Gastroesophageal sphincter (tissue), 4 donors: ENCODE results near the gene VPS33B. TPM values are rescaled to one million over a fixed set of nuclear protein-coding genes. Genes with fewer than 3 reads are reported as not detected.
A peak's percentile ranks its signal among the peaks of the same experiment; 100 is the strongest.

ENCODE experiments used
- ATAC-seq: fragments of 150-250 bp; one replicate; pipeline ENCODE4 v1.9.1; 2016; ENCODE audit warnings: mild to moderate bottlenecking, moderate library complexity
- H3K27ac ChIP-seq, 4 donors: fragments of 200-600 bp; sonication (generic) in 3 of 4; 1 replicate in 3 of 4; 2 replicates in 1 of 4; pipeline ENCODE4 v1.5.1; 2016 to 2019
- H3K27me3 ChIP-seq: fragments of 200-600 bp; sonication (generic); one replicate; pipeline ENCODE4 v1.5.1; 2019
- H3K36me3 ChIP-seq, 2 donors: fragments of 200-600 bp; sonication (generic); one replicate each; pipeline ENCODE4 v1.5.1; 2019; ENCODE audit warnings: control low read depth in 1 of 2
- H3K4me1 ChIP-seq, 3 donors: fragments of 200-600 bp; sonication (generic); 1 replicate in 2 of 3; 2 replicates in 1 of 3; pipeline ENCODE4 v1.5.1; 2016 to 2019; ENCODE audit warnings: control low read depth in 2 of 3
- H3K4me3 ChIP-seq, 2 donors: fragments of 200-600 bp; sonication (generic); one replicate each; pipeline ENCODE4 v1.5.1; 2019; ENCODE audit warnings: mild to moderate bottlenecking in 1 of 2, moderate library complexity in 1 of 2
- H3K9me3 ChIP-seq, 3 donors: fragments of 200-600 bp; sonication (generic); one replicate each; pipeline ENCODE4 v1.5.1; 2017 to 2019; ENCODE audit warnings: control low read depth in 2 of 3
- CTCF ChIP-seq, 4 experiments: fragments of 200-600 bp in 2 of 4; fragments of 450-650 bp in 2 of 4; sonication (generic) in 1 of 4; IDR thresholded peaks; one replicate each; pipeline ENCODE4 v1.5.1; 2017 to 2019; ENCODE audit warnings: antibody characterized with exemption in 4 of 4, mild to moderate bottlenecking in 2 of 4, moderate library complexity in 2 of 4
- EP300 ChIP-seq: sonication (generic); formaldehyde crosslinking; IDR thresholded peaks from one replicate; pipeline ENCODE4 v1.6.1; 2017; ENCODE audit warnings: antibody characterized with exemption, mild to moderate bottlenecking
- POLR2A ChIP-seq, 2 donors: fragments of 450-650 bp; IDR thresholded peaks; one replicate each; pipeline ENCODE4 v1.6.1; 2017; ENCODE audit warnings: antibody characterized with exemption in 2 of 2, mild to moderate bottlenecking in 2 of 2, moderate library complexity in 1 of 2
- POLR2AphosphoS5 ChIP-seq: sonication (generic); formaldehyde crosslinking; IDR thresholded peaks from one replicate; pipeline ENCODE4 v1.6.1; 2017; ENCODE audit warnings: antibody characterized with exemption
- WGBS, 2 donors: methylation state at CpG; one replicate each; pipeline ENCODE4 v1.1.5; 2018; ENCODE audit warnings: low coverage in 1 of 2; 5-methylcytosine and 5-hydroxymethylcytosine counted together
- total RNA-seq, 4 donors: library from RNA; depleted of rRNA; stranded (reverse); fragments of >200 nt; gene quantifications; one replicate each; pipeline ENCODE4 v1.1.0, GENCODE V29; 2016

The VPS33B gene
- total RNA-seq, 4 donors from 2014 or later = 7.8 to 12.8 (median 10.1) TPM

GRCh38 chr15:90954712-90955623 lies 67.4 kb downstream of the VPS33B start, which contains the start of gene RCCD1:
TSS of gene RCCD1 (plus strand) at chr15:90954884. CDS start at chr15:90956735, 1,851 bp downstream.
- no peaks in the 10 kb centered on the region for H3K9me3 ChIP-seq
- H3K36me3 ChIP-seq = peaks cover 0 to 44% of the 10 kb centered on the region in 2 donors
- peak within 1 kb of the TSS; percentile 60 to 89 for H3K4me3 ChIP-seq
- peak; percentile 53 for TF ChIP-seq POLR2A (IDR thresholded peaks at IDR 0.05)
- TF ChIP-seq CTCF (IDR thresholded peaks at IDR 0.05) = peak in 2 of 4 experiments; percentile 5 to 21
- peak; percentile 83 for TF ChIP-seq POLR2AphosphoS5
- no peak for TF ChIP-seq EP300
- 4% methylated on average over 5 of the region's 69 CpGs; no CpG with 5 or more reads in 1 of the 2 donors for WGBS, 2 donors
- peak within 1 kb of the TSS; percentile 72 to 97 (median 94) for H3K27ac ChIP-seq
- H3K4me1 ChIP-seq = peaks cover 2 to 52% (median 16%) of the 10 kb centered on the region in 3 donors
- peak; percentile 96 for ATAC-seq
- H3K27me3 ChIP-seq = no peaks in the 10 kb centered on the region

- no peak for ATAC-seq
- peaks cover 2 to 44% (median 16%) of the 10 kb centered on the region in 3 donors for H3K4me1 ChIP-seq
- peaks cover 0 to 50% of the 10 kb centered on the region in 2 donors for H3K36me3 ChIP-seq
- H3K9me3 ChIP-seq = no peaks in the 10 kb centered on the region
- H3K4me3 ChIP-seq = peak overlapping the region in 1 of 2 donors; percentile 89
- peak overlapping the region in 3 of 4 donors; percentile 93 to 97 (median 94) for H3K27ac ChIP-seq
- 78 to 100% methylated on average over 1 to 12 of the region's 16 CpGs for WGBS, 2 donors
- H3K27me3 ChIP-seq = no peaks in the 10 kb centered on the region
- TF ChIP-seq POLR2AphosphoS5 (no peak), POLR2A (IDR thresholded peaks at IDR 0.05) (no peak), CTCF (IDR thresholded peaks at IDR 0.05) (no peak), EP300 (no peak)
Observed at GRCh38 chr15:90953947-90954711, 68.3 kb downstream of the VPS33B start.

GRCh38 chr15:90952901-90953677 lies 69.3 kb downstream of the VPS33B start:
- no peak overlapping the region for H3K4me3 ChIP-seq
- H3K36me3 ChIP-seq = peaks cover 0 to 60% of the 10 kb centered on the region in 2 donors
- H3K27ac ChIP-seq = no peak overlapping the region
- ATAC-seq = no peak
- TF ChIP-seq CTCF (IDR thresholded peaks at IDR 0.05) = no peak
- no peak for TF ChIP-seq POLR2AphosphoS5
- TF ChIP-seq EP300 = no peak
- TF ChIP-seq POLR2A (IDR thresholded peaks at IDR 0.05) = no peak
- H3K27me3 ChIP-seq = no peaks in the 10 kb centered on the region
- 65% methylated on average over 4 of the region's 14 CpGs; no CpG with 5 or more reads in 1 of the 2 donors for WGBS, 2 donors
- H3K4me1 ChIP-seq = peaks cover 2 to 33% (median 16%) of the 10 kb centered on the region in 3 donors
- no peaks in the 10 kb centered on the region for H3K9me3 ChIP-seq

- Histone ChIP-seq H3K27ac (no peak overlapping the region), H3K4me3 (no peak overlapping the region), H3K27me3 (no peaks in the 10 kb centered on the region), H3K4me1 (peaks cover 2 to 10% (median 4%) of the 10 kb centered on the region in 3 donors), H3K36me3 (peaks cover 0 to 84% of the 10 kb centered on the region in 2 donors), H3K9me3 (no peaks in the 10 kb centered on the region)
- WGBS, 2 donors = 100% methylated on average over 5 of the region's 6 CpGs; no CpG with 5 or more reads in 1 of the 2 donors
- no peak for TF ChIP-seq POLR2A (IDR thresholded peaks at IDR 0.05)
- TF ChIP-seq EP300 = no peak
- TF ChIP-seq POLR2AphosphoS5 = no peak
- no peak for TF ChIP-seq CTCF (IDR thresholded peaks at IDR 0.05)
- ATAC-seq = no peak
Observed at GRCh38 chr15:90950676-90951075, 71.7 kb downstream of the VPS33B start.
